HG03135 (cell line): ENCODE data around the gene MAP2K3.
"Not testable (repeated sequence)": the region's sequence is repeated elsewhere in the genome, so short reads cannot be mapped to it uniquely, and the experiment has no call there.

Source experiments
- ATAC-seq: cut with Tn5 transposase; IDR thresholded peaks from one replicate; pipeline ENCODE4 v1.9.1; 2021; ENCODE audit warnings: mild to moderate bottlenecking, moderate library complexity; ENCODE audit not compliant: unreplicated experiment

The MAP2K3 gene

GRCh38 chr17:21296097-21297025 is 11.8 kb downstream of the MAP2K3 start:
- ATAC-seq: no peak

DNA sequence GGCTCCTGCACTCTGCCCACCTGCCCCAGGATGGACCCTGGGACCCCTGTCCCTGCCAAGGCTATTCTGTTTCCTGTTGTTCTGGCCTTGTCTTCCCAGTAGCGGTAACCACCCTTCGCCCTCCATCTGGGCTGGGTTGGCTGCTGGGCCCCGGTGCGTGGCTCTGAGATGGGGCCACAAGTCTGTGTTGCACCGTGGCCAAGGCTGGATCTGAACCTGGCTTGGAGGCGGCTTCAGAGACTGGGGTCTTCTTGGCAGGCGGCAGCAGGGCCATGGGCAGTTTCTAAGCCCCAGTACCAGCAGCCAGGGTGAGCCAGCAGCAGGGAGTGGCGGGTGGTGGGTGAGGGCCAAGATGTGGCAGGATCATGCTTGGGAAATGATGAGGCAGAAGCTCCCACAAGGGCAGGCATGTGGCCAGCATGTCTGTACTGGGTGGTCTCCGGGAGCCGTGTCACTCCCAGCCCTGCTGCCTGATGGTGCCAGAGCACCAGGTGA is 12.6 kb downstream of the MAP2K3 start:
- no peak for ATAC-seq

DNA sequence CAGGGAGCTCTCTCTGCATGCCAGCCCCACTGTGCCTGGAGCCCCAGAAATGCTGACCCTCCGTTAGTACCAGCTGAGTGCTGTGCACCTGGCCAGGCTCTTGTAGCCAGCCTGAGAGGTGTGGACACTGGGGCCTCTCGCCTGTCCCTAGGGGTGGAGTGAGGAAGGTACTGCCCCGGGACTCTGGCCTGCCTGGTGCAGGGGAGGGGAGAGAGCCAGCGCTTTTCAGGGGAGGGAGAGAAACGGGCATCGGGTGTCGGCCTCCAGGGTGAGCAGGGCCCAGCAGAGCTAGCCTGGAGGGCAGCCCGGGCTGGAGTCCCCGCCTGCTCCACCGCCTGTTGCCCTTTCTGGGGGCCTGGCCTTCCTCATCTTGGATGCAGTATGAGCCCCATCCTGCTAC is 13.1 kb downstream of the MAP2K3 start:
- ATAC-seq: no peak

DNA sequence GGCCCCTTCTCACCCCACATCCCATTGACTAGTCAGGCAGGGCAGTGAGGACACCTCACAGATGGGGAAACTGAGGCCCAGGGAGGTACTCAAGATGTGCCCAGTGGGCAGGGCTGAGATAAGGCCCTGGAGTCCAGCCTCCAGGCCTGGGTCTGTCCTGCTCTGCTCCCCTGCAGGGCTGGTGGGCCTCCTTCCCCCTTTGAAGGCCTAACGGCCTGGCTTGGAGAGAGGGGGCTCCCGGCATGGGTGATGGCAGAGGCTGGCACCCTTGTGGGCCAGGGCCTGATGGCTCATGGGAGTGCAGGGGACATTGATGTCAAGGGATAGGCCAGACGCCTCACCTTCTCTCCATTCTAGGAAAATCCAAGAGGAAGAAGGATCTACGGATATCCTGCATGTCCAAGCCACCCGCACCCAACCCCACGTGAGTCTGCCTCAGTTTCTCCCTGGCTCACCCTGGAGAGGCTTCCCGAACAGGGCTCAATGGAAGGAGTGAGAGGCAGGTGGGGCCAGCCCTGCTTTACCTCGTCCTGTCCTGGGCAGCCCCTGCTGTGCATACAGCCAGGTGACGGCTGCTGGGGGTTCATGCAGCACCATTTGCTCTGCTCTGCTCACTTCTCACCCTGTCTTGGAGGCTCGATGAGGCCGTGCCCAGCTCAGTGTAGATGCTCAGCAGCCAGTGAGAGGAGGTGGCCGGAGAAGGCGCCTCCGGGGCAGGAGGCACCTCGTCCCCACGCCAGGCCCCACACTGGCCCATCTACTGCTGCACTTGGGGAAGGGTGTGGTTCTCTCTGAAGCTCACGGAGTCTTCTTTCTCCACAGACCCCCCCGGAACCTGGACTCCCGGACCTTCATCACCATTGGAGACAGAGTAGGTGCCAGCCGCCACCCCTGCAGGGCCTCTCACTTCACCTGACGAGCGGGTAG is 13.8 kb downstream of the MAP2K3 start:
- no peak for ATAC-seq

DNA sequence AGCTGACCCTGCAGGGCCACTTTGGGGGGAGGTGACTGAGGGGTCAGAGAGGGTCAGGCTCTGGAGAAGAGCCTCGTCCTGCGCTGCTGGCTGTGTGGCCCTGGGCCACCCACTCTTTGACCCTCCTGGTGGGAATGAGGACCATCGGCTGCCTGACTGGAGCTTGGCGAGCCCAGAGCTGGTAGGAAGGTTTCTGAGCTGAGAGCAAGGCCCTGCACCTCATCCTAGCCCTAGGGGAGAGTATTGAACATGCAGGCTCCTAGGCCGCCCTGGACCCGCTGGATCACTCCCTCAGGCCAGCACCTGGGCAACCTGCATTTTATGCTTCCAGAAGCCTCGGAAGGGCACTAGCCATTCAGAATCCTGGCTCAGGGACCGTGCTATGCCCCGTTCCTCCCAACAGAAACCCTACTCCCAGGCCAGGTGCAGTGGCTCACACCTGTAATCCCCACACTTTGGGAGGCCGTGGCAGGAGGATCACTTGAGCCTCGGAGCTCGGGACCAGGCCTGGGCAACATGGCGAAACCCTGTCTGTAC is 14.5 kb downstream of the MAP2K3 start:
- no peak for ATAC-seq

DNA sequence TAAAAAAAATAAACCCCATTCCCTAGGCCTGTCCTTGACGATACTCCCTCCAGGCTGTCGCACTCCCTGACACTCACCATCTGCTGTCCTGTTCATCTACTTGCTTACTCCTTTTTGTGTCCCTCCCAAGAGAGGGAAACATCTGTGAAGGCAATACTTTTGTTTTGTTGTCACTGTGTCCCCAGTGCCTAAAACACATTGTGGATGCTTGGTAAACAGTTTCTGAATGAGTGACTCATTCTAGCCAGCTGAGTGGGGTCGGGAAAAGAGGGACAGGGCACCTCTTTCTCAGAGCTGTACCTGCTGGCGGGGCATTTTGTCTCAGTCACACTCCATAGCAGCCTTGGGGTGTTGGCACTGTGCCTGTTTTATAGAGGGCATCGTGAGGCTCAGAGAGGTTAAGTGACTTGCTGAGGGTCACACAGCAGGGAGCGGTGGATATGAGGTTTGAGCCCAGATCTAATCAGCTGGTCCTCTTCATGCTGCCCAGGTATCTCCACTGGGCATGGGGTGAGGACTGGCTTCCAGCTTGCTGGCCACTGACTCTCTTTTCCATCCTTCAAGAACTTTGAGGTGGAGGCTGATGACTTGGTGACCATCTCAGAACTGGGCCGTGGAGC is 15.6 kb downstream of the MAP2K3 start:
- no peak for ATAC-seq

GRCh38 chr17:21300601-21301571 is 16.4 kb downstream of the MAP2K3 start:
- ATAC-seq: no peak

GRCh38 chr17:21301593-21302550 is 17.4 kb downstream of the MAP2K3 start:
- ATAC-seq: no peak

GRCh38 chr17:21302711-21303425 is 18.4 kb downstream of the MAP2K3 start:
- no peak for ATAC-seq

- ATAC-seq: no peak
These were observed 19.0 kb downstream of the MAP2K3 start for GRCh38 chr17:21303441-21304065.

GRCh38 chr17:21304091-21304490 is 19.6 kb downstream of the MAP2K3 start:
- no peak for ATAC-seq

DNA sequence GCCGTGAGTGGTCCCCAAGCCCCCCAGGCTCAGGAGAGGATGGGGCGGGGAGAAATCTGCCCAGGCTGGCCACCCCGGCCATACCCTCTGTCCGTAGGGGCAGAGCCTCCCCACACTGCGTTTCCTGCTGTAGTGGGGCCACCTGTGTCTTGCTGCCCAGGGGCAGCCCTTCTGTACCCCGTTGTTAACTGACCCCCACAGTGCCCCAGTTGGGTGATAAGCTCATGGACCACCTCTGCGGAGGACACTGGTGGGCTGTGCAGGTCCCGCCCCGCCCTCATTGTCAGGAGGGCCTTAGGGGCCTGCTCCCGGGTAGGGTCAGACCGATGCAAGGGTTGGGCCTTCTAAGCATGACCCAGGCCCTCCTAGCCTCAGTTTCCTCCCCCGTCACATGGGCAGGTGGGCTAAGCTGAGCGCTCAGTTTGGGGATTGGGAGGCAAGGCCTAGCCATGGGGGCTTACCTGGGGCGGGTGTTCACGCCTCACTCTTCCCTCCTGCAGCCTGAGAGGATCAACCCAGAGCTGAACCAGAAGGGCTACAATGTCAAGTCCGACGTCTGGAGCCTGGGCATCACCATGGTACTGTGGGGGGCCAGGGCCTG is 20.1 kb downstream of the MAP2K3 start:
- not testable (repeated sequence) for ATAC-seq

- not testable (repeated sequence) for ATAC-seq
These were observed 21.1 kb downstream of the MAP2K3 start for GRCh38 chr17:21305431-21306180.

DNA sequence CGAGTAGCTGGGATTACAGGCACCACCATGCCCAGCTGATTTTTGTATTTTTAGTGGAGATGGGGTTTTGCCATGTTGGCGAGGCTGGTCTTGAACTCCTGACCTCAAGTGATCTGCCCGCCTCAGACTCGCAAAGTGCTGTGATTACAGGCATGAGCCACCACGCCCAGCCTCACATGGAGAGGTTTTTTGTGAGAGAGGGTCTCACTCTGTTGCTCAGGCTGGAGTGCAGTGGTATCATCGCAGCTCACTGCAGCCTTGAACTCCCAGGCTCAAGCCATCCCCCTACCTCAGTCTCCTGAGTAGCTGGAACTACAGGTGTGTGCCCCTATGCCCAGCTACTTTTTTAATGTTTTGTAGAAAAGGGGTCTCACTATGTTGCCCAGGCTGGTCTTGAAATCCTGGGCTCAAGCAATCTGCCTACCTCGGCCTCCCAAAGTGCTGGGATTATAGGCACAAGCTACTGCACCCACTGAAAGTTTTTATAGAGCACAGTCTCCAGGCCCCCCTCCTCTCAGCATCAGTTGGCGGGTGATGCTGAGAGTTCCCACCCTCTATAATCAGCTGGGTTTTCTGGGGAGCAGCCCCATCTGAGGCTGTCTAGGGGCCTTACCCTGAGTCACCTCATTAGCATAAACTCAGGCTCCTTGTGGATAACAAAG is 22.2 kb downstream of the MAP2K3 start:
- ATAC-seq: not testable (repeated sequence)

GRCh38 chr17:21307273-21307625 is 22.7 kb downstream of the MAP2K3 start:
- ATAC-seq: not testable (repeated sequence)

- not testable (repeated sequence) for ATAC-seq
These were observed 24.4 kb downstream of the MAP2K3 start for GRCh38 chr17:21308931-21309381.
